ENCODE measurements around the gene PBX1.

Gene PBX1

DNA sequence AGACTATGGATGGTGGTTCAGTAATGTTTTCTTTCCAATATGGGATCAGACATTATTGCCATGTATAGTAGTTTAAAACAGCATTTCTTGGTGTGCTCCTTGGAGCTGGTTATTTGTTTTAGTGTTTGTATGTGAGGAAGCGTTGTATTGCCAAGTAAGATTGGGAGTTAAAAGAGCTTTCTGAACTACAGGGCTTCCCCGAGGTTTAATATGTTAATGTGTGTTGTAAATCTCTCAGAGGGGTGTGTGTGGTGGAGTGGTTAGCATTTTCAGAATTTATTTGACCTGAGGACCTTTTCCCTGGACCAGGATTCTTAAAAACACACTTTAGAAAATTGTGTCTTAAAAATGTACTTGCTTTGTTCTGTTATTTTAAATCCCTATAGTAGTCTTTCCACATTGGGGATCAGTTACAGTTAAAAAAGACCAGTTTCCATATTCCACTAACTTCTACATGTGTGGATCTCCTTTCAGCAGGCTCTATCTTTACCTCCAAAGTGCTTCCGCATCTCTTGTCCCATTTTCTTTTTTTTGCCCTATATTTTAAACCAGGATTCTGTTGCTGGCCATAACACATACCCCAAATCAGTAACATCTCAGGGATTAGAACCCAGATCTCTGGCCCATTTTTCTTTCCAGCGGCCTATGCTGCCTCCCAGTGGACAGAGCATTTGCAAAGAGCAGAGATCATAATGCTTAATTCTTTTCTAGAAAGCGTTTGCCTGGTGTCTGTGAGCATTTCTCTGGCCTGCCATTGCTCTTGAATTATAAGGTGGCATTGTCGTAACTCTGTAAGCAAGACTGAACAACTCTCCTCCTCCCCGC, 58.6 kb downstream of the PBX1 start:
- no peak for DNase-seq (ENCODE audit: insufficient read length, low spot score)
- TF ChIP-seq, protein P1, sequence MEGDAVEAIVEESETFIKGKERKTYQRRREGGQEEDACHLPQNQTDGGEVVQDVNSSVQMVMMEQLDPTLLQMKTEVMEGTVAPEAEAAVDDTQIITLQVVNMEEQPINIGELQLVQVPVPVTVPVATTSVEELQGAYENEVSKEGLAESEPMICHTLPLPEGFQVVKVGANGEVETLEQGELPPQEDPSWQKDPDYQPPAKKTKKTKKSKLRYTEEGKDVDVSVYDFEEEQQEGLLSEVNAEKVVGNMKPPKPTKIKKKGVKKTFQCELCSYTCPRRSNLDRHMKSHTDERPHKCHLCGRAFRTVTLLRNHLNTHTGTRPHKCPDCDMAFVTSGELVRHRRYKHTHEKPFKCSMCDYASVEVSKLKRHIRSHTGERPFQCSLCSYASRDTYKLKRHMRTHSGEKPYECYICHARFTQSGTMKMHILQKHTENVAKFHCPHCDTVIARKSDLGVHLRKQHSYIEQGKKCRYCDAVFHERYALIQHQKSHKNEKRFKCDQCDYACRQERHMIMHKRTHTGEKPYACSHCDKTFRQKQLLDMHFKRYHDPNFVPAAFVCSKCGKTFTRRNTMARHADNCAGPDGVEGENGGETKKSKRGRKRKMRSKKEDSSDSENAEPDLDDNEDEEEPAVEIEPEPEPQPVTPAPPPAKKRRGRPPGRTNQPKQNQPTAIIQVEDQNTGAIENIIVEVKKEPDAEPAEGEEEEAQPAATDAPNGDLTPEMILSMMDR (IDR thresholded peaks at IDR 0.05; ENCODE audit: insufficient read depth, missing control alignments): peak; percentile 79
- FAIRE-seq: peak; percentile 82

DNA sequence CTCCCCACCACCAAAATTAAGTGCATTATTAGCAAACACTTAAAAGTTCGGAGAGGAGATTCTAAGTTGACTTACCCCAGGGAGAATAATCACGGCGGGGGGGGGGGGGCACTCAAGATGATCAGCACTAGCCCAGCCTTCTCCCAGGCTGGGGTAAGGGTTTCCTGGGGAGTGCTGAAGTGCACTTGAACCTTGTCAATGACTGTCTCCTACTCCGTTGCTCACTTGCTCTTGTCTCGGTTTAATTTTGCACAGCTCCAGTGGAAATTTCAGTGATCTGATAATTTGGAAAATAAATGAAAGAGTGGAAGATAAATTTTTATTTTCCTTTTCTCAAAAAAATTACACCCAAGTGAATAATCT, 59.2 kb downstream of the PBX1 start:
- TF ChIP-seq, protein P1 (IDR thresholded peaks at IDR 0.05; ENCODE audit: insufficient read depth, missing control alignments): no peak
- no peak for FAIRE-seq
- no peak for DNase-seq (ENCODE audit: insufficient read length, low spot score)

DNA sequence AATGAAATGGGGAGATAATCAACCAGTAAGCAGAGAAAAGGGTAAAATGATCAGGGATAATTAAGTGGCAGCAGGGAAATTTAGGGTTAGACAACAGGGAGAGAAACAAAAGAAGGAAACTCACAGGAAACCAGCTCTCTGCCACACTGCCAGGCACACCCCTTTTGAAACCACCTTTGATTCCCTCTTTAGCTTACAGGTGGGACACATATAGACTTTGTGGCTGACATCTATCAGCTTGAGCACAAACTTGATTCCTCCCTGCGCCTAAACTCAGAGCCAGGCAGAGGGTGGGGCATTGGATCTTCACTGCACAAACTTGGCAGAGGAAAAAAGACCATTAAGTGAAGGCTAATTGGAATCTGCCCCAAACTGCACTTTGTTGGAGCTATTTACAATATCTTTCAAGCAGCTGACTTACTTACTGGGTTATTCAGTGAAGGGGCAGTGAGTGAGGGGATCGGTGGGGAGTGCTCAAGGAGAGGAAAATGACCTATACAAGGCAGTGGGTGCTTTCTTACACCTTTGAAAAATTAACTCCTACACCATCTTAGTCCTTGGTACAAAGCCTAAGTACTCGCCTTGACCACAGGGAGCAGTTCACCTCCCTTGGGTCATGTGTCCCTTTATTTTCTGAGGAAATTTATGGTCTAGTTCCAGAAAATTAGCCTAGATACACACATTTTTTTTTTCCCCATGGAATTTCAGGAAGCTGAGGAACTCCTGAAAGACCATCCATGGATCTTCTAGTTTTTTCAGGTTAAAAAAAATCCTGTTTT, 60.2 kb downstream of the PBX1 start:
- FAIRE-seq: peak; percentile 29
- DNase-seq (ENCODE audit: insufficient read length, low spot score): no peak
- TF ChIP-seq, protein P1 (IDR thresholded peaks at IDR 0.05; ENCODE audit: insufficient read depth, missing control alignments): no peak

DNA sequence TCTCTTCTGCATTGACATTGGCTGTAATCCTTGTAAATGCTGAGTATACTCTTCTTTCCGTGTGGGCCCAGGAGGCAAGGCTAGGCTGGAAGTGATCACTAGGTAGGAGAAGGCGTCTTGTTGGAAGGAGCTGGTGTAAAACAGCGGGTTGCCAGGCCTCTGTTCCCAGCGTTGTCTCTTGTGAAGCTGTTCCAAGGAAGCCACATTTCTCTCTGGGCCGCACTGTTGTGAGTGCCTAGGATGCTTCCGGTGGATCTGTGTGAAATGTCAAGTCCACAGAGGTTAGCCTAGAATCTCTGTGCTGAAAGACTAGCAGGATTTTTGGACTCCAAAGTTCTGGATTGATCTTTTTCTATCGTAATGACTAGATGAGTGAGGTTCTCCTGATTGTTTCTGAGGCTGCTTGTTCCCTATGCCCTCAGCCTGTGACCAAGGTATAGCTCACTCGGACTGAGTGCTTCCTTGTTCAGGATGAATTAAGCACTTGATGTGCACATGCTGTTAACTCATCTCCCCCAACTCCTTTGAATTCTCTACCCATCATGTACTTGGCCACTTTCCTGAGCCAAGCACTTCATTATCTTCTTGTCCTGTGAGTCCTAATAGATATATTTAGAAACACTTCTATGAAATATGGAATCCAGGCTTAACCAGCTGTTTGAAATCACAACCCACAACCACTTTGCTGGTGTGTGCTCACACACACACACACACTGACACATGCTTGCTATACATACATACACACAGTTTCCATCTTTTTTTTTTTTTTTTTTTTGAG, 63.3 kb downstream of the PBX1 start:
- TF ChIP-seq, protein P1 (IDR thresholded peaks at IDR 0.05; ENCODE audit: insufficient read depth, missing control alignments): no peak
- DNase-seq (ENCODE audit: insufficient read length, low spot score) (no peak), FAIRE-seq (peak; percentile 48)

DNA sequence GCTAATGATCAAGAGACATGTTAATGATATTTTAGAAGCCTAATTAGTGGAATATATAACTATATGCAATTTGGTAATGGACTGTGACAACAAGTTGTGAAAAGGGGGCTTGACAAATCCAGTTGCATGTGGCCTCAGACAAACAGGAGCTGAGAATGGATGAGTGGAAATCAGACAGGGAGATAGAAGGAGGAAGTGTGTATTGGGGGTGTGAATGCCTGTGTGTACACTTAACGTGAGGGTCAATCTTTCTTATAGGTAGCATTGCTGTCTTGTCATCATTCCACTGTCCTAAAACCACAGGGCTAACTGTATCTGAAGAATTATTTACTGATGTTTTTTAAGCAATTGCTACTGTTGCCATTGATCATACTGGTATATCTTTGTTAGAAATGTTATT, 64.8 kb downstream of the PBX1 start:
- FAIRE-seq (no peak), DNase-seq (ENCODE audit: insufficient read length, low spot score) (no peak)
- TF ChIP-seq, protein P1 (IDR thresholded peaks at IDR 0.05; ENCODE audit: insufficient read depth, missing control alignments): no peak

DNA sequence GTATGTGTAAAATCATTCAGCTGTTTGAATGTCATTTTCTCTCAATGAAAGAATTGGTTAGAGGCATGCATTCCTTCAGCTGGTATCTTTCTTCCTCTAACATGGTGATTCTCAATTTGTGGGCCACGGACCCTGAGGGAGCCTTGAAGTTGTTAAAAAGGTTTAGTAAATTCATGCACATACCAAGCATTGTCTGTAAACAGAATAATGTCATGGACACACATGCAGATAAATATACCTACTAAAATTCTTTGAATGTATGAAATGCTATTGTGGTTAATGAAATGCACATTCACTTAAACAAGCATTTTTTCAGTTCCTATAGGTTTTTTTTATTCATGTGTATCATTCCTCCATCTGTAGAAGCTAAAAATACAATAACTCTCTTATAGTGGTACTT, 65.4 kb downstream of the PBX1 start:
- TF ChIP-seq, protein P1 (IDR thresholded peaks at IDR 0.05; ENCODE audit: insufficient read depth, missing control alignments): no peak
- FAIRE-seq (no peak), DNase-seq (ENCODE audit: insufficient read length, low spot score) (no peak)
